HepG2 (cell line): ENCODE results near the gene NIPSNAP3A. TPM values are rescaled to one million over a fixed set of nuclear protein-coding genes. Genes with fewer than 3 reads are reported as not detected.

Source experiments
- ATAC-seq: fragments of 200-7000 bp; cut with Tn5 transposase; 3 replicates; pipeline ENCODE4 v1.9.1; 2020; ENCODE audit warnings: mild to moderate bottlenecking, moderate library complexity
- BruUV-seq: library from RNA; stranded (reverse); fragments of 400-500 nt; replicated peaks from 2 replicates; lab custom pipeline; 2021; lab: Mats Ljungman, UMichigan
- CTCF ChIA-PET: fragments of 300-600 bp; formaldehyde crosslinking; extraction: SDS; loops from one replicate; lab custom pipeline; 2021; ENCODE audit warnings: low total read pairs, inconsistent platforms, low intra/inter-chr PET ratio; lab: Yijun Ruan, JAX
- POLR2A ChIA-PET: fragments of 350-600 bp; sonication (Branson Sonifier 250); formaldehyde crosslinking; loops from one replicate; lab custom pipeline; 2020; ENCODE audit warnings: antibody characterized with exemption, inconsistent platforms; lab: Yijun Ruan, JAX
- DNase-seq: peaks from one replicate; pipeline ENCODE4 v3.0.0-alpha.2; 2015; ENCODE audit warnings: low spot score
- FAIRE-seq: peaks from 3 replicates; lab custom pipeline; 2011; peaks lifted over from hg19 to GRCh38; lab: Jason Lieb, UNC
- H2AFZ ChIP-seq: one replicate; pipeline ENCODE4 v1.6.1; 2011; ENCODE audit warnings: low read length, inconsistent platforms
- H3K27ac ChIP-seq: fragments of 300-600 bp; 3 replicates; pipeline ENCODE4 v1.8.0; 2011; ENCODE audit warnings: mixed run types, mild to moderate bottlenecking, mixed read lengths, low read length, inconsistent platforms; ENCODE audit not compliant: insufficient read depth; ENCODE audit errors: extremely low read length
- H3K27me3 ChIP-seq, 2 experiments: fragments of 200-600 bp in 1 of 2; 2 replicates in 1 of 2; 3 replicates in 1 of 2; pipeline versions ENCODE4 v1.6.0 to v1.8.0; 2011; ENCODE audit warnings: low read length in 2 of 2, mild to moderate bottlenecking in 2 of 2, moderate library complexity in 2 of 2, inconsistent platforms in 1 of 2; ENCODE audit not compliant: insufficient read depth in 2 of 2, control insufficient read depth in 1 of 2
- H3K36me3 ChIP-seq, 2 experiments: fragments of 200-600 bp in 1 of 2; replicated peaks in 1 of 2; 2 replicates in 1 of 2; 3 replicates in 1 of 2; pipeline versions ENCODE4 v1.5.1 to v1.8.0; 2011; ENCODE audit warnings: low read length in 2 of 2, inconsistent platforms in 1 of 2; ENCODE audit not compliant: insufficient read depth in 2 of 2, control insufficient read depth in 1 of 2
- H3K4me1 ChIP-seq: 2 replicates; pipeline ENCODE4 v1.5.1; 2012; ENCODE audit warnings: low read length, inconsistent platforms; ENCODE audit not compliant: insufficient read depth
- H3K4me2 ChIP-seq: 2 replicates; pipeline ENCODE4 v1.6.0; 2011; ENCODE audit warnings: low read depth, low read length, inconsistent platforms
- H3K4me3 ChIP-seq, 3 experiments: fragments of 200-600 bp in 1 of 3; sonication (generic), shearing (Covaris generic) in 1 of 3; replicated peaks in 1 of 3; 2 replicates each; pipeline ENCODE4 v1.5.1; 2011 to 2016; ENCODE audit warnings: low read length in 3 of 3, inconsistent platforms in 2 of 3, low read depth in 2 of 3, mild to moderate bottlenecking in 2 of 3, control low read depth in 1 of 3, mixed read lengths in 1 of 3; ENCODE audit not compliant: insufficient read depth in 1 of 3
- H3K79me2 ChIP-seq: one replicate; pipeline ENCODE4 v1.6.1; 2011; ENCODE audit warnings: low read length, inconsistent platforms; ENCODE audit not compliant: insufficient read depth
- H3K9ac ChIP-seq: 2 replicates; pipeline ENCODE4 v1.6.0; 2011; ENCODE audit warnings: mild to moderate bottlenecking, low read depth, low read length, inconsistent platforms; ENCODE audit not compliant: insufficient read depth
- H3K9me3 ChIP-seq: 2 replicates; pipeline ENCODE4 v1.5.1; 2012; ENCODE audit warnings: mild to moderate bottlenecking, low read length
- H4K20me1 ChIP-seq: 2 replicates; pipeline ENCODE4 v1.6.0; 2011; ENCODE audit warnings: inconsistent platforms, mild to moderate bottlenecking, low read length, moderate library complexity; ENCODE audit not compliant: insufficient read depth
- ATAD3A ChIP-seq: sonication (generic); formaldehyde crosslinking; IDR thresholded peaks from 2 replicates; pipeline ENCODE4 v1.4.0; 2020; ENCODE audit warnings: missing genetic modification reagents
- BRD4 ChIP-seq: sonication (generic); formaldehyde crosslinking; IDR thresholded peaks from 2 replicates; pipeline ENCODE4 v1.4.0; 2020; ENCODE audit warnings: missing genetic modification reagents
- GZF1 ChIP-seq: sonication (generic); formaldehyde crosslinking; IDR thresholded peaks from 2 replicates; pipeline ENCODE4 v1.5.1; 2020; ENCODE audit warnings: mild to moderate bottlenecking, missing genetic modification reagents
- JDP2 ChIP-seq: sonication (generic); formaldehyde crosslinking; IDR thresholded peaks from 2 replicates; pipeline ENCODE4 v1.8.1; 2022; ENCODE audit warnings: missing genetic modification reagents, borderline replicate concordance
- NFATC3 ChIP-seq: sonication (generic); formaldehyde crosslinking; IDR thresholded peaks from 2 replicates; pipeline ENCODE4 v1.5.1; 2020; ENCODE audit warnings: mild to moderate bottlenecking, missing genetic modification reagents
- POLR2A ChIP-seq, 2 experiments: IDR thresholded peaks; 2 replicates each; pipeline ENCODE4 v1.6.1; 2011; ENCODE audit warnings: low read depth in 2 of 2, low read length in 2 of 2, mild to moderate bottlenecking in 1 of 2, moderate library complexity in 1 of 2; ENCODE audit not compliant: insufficient read depth in 1 of 2
- SNRNP70 ChIP-seq: fragments of 200-400 bp; formaldehyde crosslinking; IDR thresholded peaks from 2 replicates; pipeline ENCODE4 v1.6.1; 2017; ENCODE audit warnings: mild to moderate bottlenecking, low read depth, low read length, moderate library complexity
- TMF1 ChIP-seq: sonication (generic); formaldehyde crosslinking; IDR thresholded peaks from 2 replicates; pipeline ENCODE4 v1.8.1; 2022; ENCODE audit warnings: low read depth, missing genetic modification reagents
- XRCC5 ChIP-seq: fragments of 200-400 bp; formaldehyde crosslinking; optimal IDR thresholded peaks from 2 replicates; pipeline ENCODE3; 2017; ENCODE audit warnings: mild to moderate bottlenecking, low read length
- ZBTB42 ChIP-seq: sonication (generic); formaldehyde crosslinking; IDR thresholded peaks from 2 replicates; pipeline ENCODE4 v1.5.0; 2020; ENCODE audit warnings: mild to moderate bottlenecking, missing genetic modification reagents
- WGBS: methylation state at CpG from one replicate; pipeline ENCODE4 v1.1.6; 2017; ENCODE audit warnings: low lambda C conversion rate; 5-methylcytosine and 5-hydroxymethylcytosine counted together
- in situ Hi-C: cut with HindIII; loops from 2 replicates; pipeline ENCODE4 v1.10.0; 2017; ENCODE audit warnings: low pct_unique_long_range_greater_than_20kb; ENCODE audit not compliant: extremely low pct_ligation_motif_present
- intact Hi-C: fragments of 100-400 bp; cut with micrococcal nuclease; formaldehyde crosslinking; loops from one replicate; pipeline ENCODE4 v1.10.0; 2022; ENCODE audit not compliant: unreplicated experiment
- polyA plus RNA-seq, 8 experiments: library from polyadenylated mRNA; depleted of rRNA in 3 of 8; stranded (reverse) in 7 of 8; unstranded in 1 of 8; fragments of >200 nt; fragmentation: Illumina TruSeq in 4 of 8; extraction: Trizol in 4 of 8; gene quantifications; 2 replicates each; pipeline versions ENCODE4 v1.2.1 to v1.2.3, GENCODE V29; 2011 to 2016; ENCODE audit warnings: low read depth in 4 of 8, missing spikeins in 1 of 8, mixed read lengths in 1 of 8; ENCODE audit not compliant: insufficient read depth in 1 of 8
- total RNA-seq, 5 experiments: library from RNA; depleted of rRNA; stranded (reverse); fragments of >200 nt; fragmentation: Illumina TruSeq; extraction: Trizol; gene quantifications; 2 replicates each; pipeline ENCODE4 v1.2.3, GENCODE V29; 2016; ENCODE audit warnings: low read depth in 1 of 5
- TF ChIP-seq, protein P1 (sequence below), 2 experiments: fragments of 450-650 bp in 1 of 2; sonication (generic) in 1 of 2; formaldehyde crosslinking; IDR thresholded peaks; 2 replicates each; pipeline versions ENCODE4 v1.5.0 to v1.8.0; 2020 to 2022; ENCODE audit warnings: mild to moderate bottlenecking in 1 of 2, missing genetic modification reagents in 1 of 2
- TF ChIP-seq, protein P2 (sequence below): sonication (generic); formaldehyde crosslinking; IDR thresholded peaks from 2 replicates; pipeline ENCODE4 v1.4.0; 2020; ENCODE audit warnings: missing genetic modification reagents
- TF ChIP-seq, protein P3 (sequence below): sonication (generic); formaldehyde crosslinking; IDR thresholded peaks from 2 replicates; pipeline ENCODE4 v1.8.0; 2022; ENCODE audit warnings: mild to moderate bottlenecking, missing genetic modification reagents

The NIPSNAP3A gene
- total and polyA plus RNA-seq, 2 of the 13 experiments (the other 11 are each of a cell fraction or from before 2014, with no cell fraction given), result 13.7 to 14.6 TPM

DNA sequence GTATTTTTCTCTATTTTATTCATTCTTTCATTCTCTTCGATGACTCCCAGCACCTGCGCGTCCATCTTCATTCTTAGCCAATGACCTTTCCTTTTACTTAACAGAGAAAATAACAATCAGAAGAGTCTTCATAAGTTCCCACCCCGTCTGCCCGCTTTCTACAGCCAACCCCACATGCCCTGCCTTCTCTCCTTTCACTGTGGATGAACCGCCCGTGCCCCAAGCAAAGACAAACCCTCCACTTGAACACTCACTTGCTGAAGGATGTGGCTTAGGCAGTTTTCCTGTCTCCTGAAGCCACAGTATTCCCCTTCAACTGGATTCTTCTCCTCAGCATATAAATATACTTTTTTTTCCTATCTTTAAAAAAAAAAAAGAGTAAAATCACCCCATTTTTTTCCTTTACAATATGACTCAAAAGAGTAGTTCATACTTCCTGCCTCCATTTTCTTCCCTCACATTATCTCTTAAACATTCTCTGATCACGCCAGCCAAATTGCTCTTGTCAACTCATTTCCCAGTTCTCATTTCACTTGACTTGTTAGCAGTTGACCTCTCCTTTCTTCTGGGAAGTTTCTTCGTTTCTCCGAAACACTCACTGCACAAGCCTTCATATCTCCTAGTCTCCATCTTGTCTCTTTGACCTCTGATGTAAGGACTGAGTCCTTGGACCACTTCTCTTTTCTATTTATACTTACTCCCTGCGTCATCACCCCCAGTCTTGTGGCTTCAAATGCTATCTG is 27.5 kb downstream of the NIPSNAP3A start:
- ATAC-seq, result peak; percentile 12
- Histone ChIP-seq H3K36me3 (no peaks in the 10 kb centered on the region), H2AFZ (no peak overlapping the region), H3K4me2 (no peak overlapping the region), H4K20me1 (no peaks in the 10 kb centered on the region), H3K79me2 (no peaks in the 10 kb centered on the region), H3K4me1 (no peaks in the 10 kb centered on the region), H3K9me3 (no peaks in the 10 kb centered on the region), H3K27ac (no peak overlapping the region), H3K9ac (no peak overlapping the region), H3K4me3 (no peak overlapping the region), H3K27me3 (no peaks in the 10 kb centered on the region)
- no peak for DNase-seq
- TF ChIP-seq ZBTB42 (CRISPR knock-in tag), result no peak
- TF ChIP-seq, protein P1, sequence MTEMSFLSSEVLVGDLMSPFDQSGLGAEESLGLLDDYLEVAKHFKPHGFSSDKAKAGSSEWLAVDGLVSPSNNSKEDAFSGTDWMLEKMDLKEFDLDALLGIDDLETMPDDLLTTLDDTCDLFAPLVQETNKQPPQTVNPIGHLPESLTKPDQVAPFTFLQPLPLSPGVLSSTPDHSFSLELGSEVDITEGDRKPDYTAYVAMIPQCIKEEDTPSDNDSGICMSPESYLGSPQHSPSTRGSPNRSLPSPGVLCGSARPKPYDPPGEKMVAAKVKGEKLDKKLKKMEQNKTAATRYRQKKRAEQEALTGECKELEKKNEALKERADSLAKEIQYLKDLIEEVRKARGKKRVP (CRISPR knock-in tag; IDR thresholded peaks at IDR 0.05), result no peak
- no peak for TF ChIP-seq BRD4 (CRISPR knock-in tag)
- TF ChIP-seq POLR2A (IDR thresholded peaks at IDR 0.05; ENCODE audit: insufficient read depth in 1 of 2, low read depth in 2 of 2, low read length in 2 of 2), result no peak
- intact Hi-C loops (no loop called here), in situ Hi-C loops (no loop called here)
- no peak for FAIRE-seq
- CTCF ChIA-PET, result no interaction called here
- BruUV-seq, result no TSS peak
- WGBS, result 95% methylated on average over 11 of the region's 11 CpGs
- POLR2A ChIA-PET, result interaction anchor here (1.4 kb wide), 1 partner anchor 12 kb away, joined by 3 read pairs; the partner anchor contains the start of gene NIPSNAP3B

DNA sequence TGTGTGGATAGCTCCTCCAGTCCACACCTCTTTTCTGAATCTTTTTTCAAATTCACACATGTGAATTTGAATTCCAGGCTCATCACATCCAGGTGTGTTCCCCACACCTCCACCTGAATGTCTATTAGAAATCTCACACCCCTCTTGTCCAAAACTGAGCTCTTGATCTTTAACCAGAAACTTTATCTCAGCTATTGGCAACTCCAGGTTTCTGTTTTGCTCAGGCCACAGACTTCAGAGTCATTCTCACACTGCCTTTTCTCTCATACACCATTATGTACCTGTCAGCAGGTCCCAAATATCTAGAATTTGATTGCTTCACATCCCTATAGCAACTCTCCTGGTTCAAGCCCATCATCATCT is 28.1 kb downstream of the NIPSNAP3A start:
- no peak overlapping the region for H3K9ac ChIP-seq
- CTCF ChIA-PET, result no interaction called here
- H3K4me2 ChIP-seq, result no peak overlapping the region
- H3K79me2 ChIP-seq, result no peaks in the 10 kb centered on the region
- FAIRE-seq (no peak), ATAC-seq (peak; percentile 12), DNase-seq (no peak)
- no peak overlapping the region for H2AFZ ChIP-seq
- POLR2A ChIA-PET, result no interaction called here
- no peaks in the 10 kb centered on the region for H3K9me3 ChIP-seq
- in situ Hi-C loops (no loop called here), intact Hi-C loops (no loop called here)
- BruUV-seq, result no TSS peak
- no peaks in the 10 kb centered on the region for H3K4me1 ChIP-seq
- H3K36me3 ChIP-seq, result no peaks in the 10 kb centered on the region
- no peak overlapping the region for H3K27ac ChIP-seq
- H3K4me3 ChIP-seq, result no peak overlapping the region
- no peaks in the 10 kb centered on the region for H4K20me1 ChIP-seq
- H3K27me3 ChIP-seq, result no peaks in the 10 kb centered on the region
- TF ChIP-seq, protein P2, sequence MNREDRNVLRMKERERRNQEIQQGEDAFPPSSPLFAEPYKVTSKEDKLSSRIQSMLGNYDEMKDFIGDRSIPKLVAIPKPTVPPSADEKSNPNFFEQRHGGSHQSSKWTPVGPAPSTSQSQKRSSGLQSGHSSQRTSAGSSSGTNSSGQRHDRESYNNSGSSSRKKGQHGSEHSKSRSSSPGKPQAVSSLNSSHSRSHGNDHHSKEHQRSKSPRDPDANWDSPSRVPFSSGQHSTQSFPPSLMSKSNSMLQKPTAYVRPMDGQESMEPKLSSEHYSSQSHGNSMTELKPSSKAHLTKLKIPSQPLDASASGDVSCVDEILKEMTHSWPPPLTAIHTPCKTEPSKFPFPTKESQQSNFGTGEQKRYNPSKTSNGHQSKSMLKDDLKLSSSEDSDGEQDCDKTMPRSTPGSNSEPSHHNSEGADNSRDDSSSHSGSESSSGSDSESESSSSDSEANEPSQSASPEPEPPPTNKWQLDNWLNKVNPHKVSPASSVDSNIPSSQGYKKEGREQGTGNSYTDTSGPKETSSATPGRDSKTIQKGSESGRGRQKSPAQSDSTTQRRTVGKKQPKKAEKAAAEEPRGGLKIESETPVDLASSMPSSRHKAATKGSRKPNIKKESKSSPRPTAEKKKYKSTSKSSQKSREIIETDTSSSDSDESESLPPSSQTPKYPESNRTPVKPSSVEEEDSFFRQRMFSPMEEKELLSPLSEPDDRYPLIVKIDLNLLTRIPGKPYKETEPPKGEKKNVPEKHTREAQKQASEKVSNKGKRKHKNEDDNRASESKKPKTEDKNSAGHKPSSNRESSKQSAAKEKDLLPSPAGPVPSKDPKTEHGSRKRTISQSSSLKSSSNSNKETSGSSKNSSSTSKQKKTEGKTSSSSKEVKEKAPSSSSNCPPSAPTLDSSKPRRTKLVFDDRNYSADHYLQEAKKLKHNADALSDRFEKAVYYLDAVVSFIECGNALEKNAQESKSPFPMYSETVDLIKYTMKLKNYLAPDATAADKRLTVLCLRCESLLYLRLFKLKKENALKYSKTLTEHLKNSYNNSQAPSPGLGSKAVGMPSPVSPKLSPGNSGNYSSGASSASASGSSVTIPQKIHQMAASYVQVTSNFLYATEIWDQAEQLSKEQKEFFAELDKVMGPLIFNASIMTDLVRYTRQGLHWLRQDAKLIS (CRISPR knock-in tag), result no peak
- TF ChIP-seq JDP2 (no peak), TMF1 (no peak), SNRNP70 (no peak), NFATC3 (CRISPR knock-in tag) (no peak), XRCC5 (no peak), GZF1 (CRISPR knock-in tag) (no peak), ATAD3A (CRISPR knock-in tag) (no peak)
- TF ChIP-seq, protein P3, sequence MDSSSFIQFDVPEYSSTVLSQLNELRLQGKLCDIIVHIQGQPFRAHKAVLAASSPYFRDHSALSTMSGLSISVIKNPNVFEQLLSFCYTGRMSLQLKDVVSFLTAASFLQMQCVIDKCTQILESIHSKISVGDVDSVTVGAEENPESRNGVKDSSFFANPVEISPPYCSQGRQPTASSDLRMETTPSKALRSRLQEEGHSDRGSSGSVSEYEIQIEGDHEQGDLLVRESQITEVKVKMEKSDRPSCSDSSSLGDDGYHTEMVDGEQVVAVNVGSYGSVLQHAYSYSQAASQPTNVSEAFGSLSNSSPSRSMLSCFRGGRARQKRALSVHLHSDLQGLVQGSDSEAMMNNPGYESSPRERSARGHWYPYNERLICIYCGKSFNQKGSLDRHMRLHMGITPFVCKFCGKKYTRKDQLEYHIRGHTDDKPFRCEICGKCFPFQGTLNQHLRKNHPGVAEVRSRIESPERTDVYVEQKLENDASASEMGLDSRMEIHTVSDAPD, result no peak
